WTC11 (cell line): ENCODE measurements around the gene MAU2. TPM values are rescaled to one million over a fixed set of nuclear protein-coding genes. Genes with fewer than 3 reads are reported as not detected.

Experiments used
- ATAC-seq: fragments of 200-7000 bp; cut with Tn5 transposase; 2 replicates; pipeline ENCODE4 v1.10.0; 2021; ENCODE audit warnings: mild to moderate bottlenecking, moderate library complexity
- CTCF ChIA-PET: fragments of 300-600 bp; sonication (Branson Sonifier 250); formaldehyde crosslinking; loops from one replicate; lab custom pipeline; 2021; ENCODE audit warnings: antibody characterized with exemption; lab: Charles Lee
- POLR2A ChIA-PET: fragments of 350-600 bp; sonication (Branson Sonifier 250); formaldehyde crosslinking; loops from one replicate; lab custom pipeline; 2021; ENCODE audit warnings: antibody characterized with exemption; lab: Charles Lee
- DNase-seq: peaks from one replicate; pipeline ENCODE4 v3.0.0; 2021; ENCODE audit warnings: low spot score
- H3K27ac Mint-ChIP-seq: 2 replicates; pipeline ENCODE4 v1.8.0; 2021; ENCODE audit warnings: mixed read lengths
- H3K27me3 Mint-ChIP-seq: 2 replicates; pipeline ENCODE4 v1.8.0; 2021; ENCODE audit warnings: low read depth, mild to moderate bottlenecking, moderate library complexity, mixed read lengths
- H3K36me3 Mint-ChIP-seq: 2 replicates; pipeline ENCODE4 v1.8.0; 2021; ENCODE audit warnings: mixed read lengths
- H3K4me1 Mint-ChIP-seq: 2 replicates; pipeline ENCODE4 v1.8.0; 2022; ENCODE audit warnings: mixed read lengths
- H3K4me3 Mint-ChIP-seq: 2 replicates; pipeline ENCODE4 v1.8.0; 2021; ENCODE audit warnings: mild to moderate bottlenecking, moderate library complexity, mixed read lengths
- H3K9me3 Mint-ChIP-seq: 2 replicates; pipeline ENCODE4 v1.8.0; 2021; ENCODE audit warnings: mixed read lengths
- CREM ChIP-seq: sonication (generic); formaldehyde crosslinking; IDR thresholded peaks from 2 replicates; pipeline ENCODE4 v1.8.1; 2022; ENCODE audit warnings: mild to moderate bottlenecking, missing genetic modification reagents, moderate library complexity
- FOXJ3 ChIP-seq: sonication (generic); formaldehyde crosslinking; IDR thresholded peaks from 2 replicates; pipeline ENCODE4 v1.9.0; 2021; ENCODE audit warnings: missing genetic modification reagents, mild to moderate bottlenecking, borderline replicate concordance
- IRF2 ChIP-seq: sonication (generic); formaldehyde crosslinking; IDR thresholded peaks from 2 replicates; pipeline ENCODE4 v1.8.0; 2022; ENCODE audit warnings: low read depth, missing genetic modification reagents, borderline replicate concordance
- JAZF1 ChIP-seq: fragments of 250-450 bp; sonication (Bioruptor Pico); IDR thresholded peaks from 2 replicates; pipeline ENCODE4 v1.9.0; 2021; ENCODE audit warnings: moderate library complexity, mild to moderate bottlenecking, inconsistent platforms
- NR3C1 ChIP-seq: sonication (generic); formaldehyde crosslinking; conservative IDR thresholded peaks from 2 replicates; pipeline ENCODE4 v1.8.1; 2023; ENCODE audit warnings: low read depth, mild to moderate bottlenecking, missing genetic modification reagents
- OVOL2 ChIP-seq: fragments of 250-450 bp; sonication (Bioruptor Pico); IDR thresholded peaks from 2 replicates; pipeline ENCODE4 v1.9.0; 2021; ENCODE audit warnings: mild to moderate bottlenecking, borderline replicate concordance
- PRRX2 ChIP-seq: fragments of 250-450 bp; sonication (Bioruptor Pico); IDR thresholded peaks from 2 replicates; pipeline ENCODE4 v1.8.0; 2021; ENCODE audit warnings: mild to moderate bottlenecking
- TEAD1 ChIP-seq: sonication (generic); formaldehyde crosslinking; IDR thresholded peaks from 2 replicates; pipeline ENCODE4 v1.8.0; 2022; ENCODE audit warnings: mild to moderate bottlenecking, missing genetic modification reagents
- TEAD4 ChIP-seq: sonication (generic); formaldehyde crosslinking; IDR thresholded peaks from 2 replicates; pipeline ENCODE4 v1.8.0; 2022; ENCODE audit warnings: mild to moderate bottlenecking, missing genetic modification reagents
- TP53 ChIP-seq: sonication (generic); formaldehyde crosslinking; IDR thresholded peaks from 2 replicates; pipeline ENCODE4 v1.8.1; 2023; ENCODE audit warnings: mild to moderate bottlenecking, missing genetic modification reagents
- ZNF121 ChIP-seq: sonication (generic); formaldehyde crosslinking; IDR thresholded peaks from 2 replicates; pipeline ENCODE4 v1.8.0; 2023; ENCODE audit warnings: missing genetic modification reagents
- ZNF232 ChIP-seq: sonication (generic); formaldehyde crosslinking; IDR thresholded peaks from 2 replicates; pipeline ENCODE4 v1.8.0; 2022; ENCODE audit warnings: mild to moderate bottlenecking, missing genetic modification reagents
- ZNF263 ChIP-seq: sonication (generic); formaldehyde crosslinking; IDR thresholded peaks from 2 replicates; pipeline ENCODE4 v1.8.1; 2022; ENCODE audit warnings: low read depth, mild to moderate bottlenecking, moderate library complexity, missing genetic modification reagents
- ZNF416 ChIP-seq: fragments of 250-450 bp; sonication (Bioruptor Pico); IDR thresholded peaks from 2 replicates; pipeline ENCODE4 v1.9.0; 2021; ENCODE audit warnings: mild to moderate bottlenecking, inconsistent platforms
- ZNF423 ChIP-seq: fragments of 250-450 bp; sonication (Bioruptor Pico); IDR thresholded peaks from 2 replicates; pipeline ENCODE4 v2.1.2; 2022; ENCODE audit warnings: mild to moderate bottlenecking, moderate library complexity
- total RNA-seq: library from RNA; stranded (reverse); gene quantifications from 3 replicates; pipeline ENCODE4 v1.2.3, GENCODE V29; 2021
- TF ChIP-seq, protein P1 (sequence below): sonication (generic); formaldehyde crosslinking; IDR thresholded peaks from 2 replicates; pipeline ENCODE4 v1.8.0; 2022; ENCODE audit warnings: mild to moderate bottlenecking, missing genetic modification reagents
- TF ChIP-seq, protein P2 (sequence below): fragments of 250-450 bp; sonication (Bioruptor Pico); IDR thresholded peaks from 2 replicates; pipeline ENCODE4 v1.8.0; 2021; ENCODE audit warnings: mild to moderate bottlenecking
- TF ChIP-seq, protein P3 (sequence below): sonication (generic); formaldehyde crosslinking; IDR thresholded peaks from 2 replicates; pipeline ENCODE4 v1.8.0; 2022; ENCODE audit warnings: missing genetic modification reagents
- TF ChIP-seq, protein P4 (sequence below): sonication (generic); formaldehyde crosslinking; IDR thresholded peaks from 2 replicates; pipeline ENCODE4 v1.8.1; 2023; ENCODE audit warnings: mild to moderate bottlenecking, missing genetic modification reagents, moderate library complexity
- TF ChIP-seq, protein P5 (sequence below): sonication (generic); formaldehyde crosslinking; IDR thresholded peaks from 2 replicates; pipeline ENCODE4 v1.8.0; 2023; ENCODE audit warnings: missing genetic modification reagents
- TF ChIP-seq, protein P6 (sequence below): fragments of 250-450 bp; sonication (Bioruptor Pico); IDR thresholded peaks from 2 replicates; pipeline ENCODE4 v1.9.0; 2021; ENCODE audit warnings: mild to moderate bottlenecking, borderline replicate concordance
- TF ChIP-seq, protein P7 (sequence below): fragments of 200-600 bp; IDR thresholded peaks from 2 replicates; pipeline ENCODE4 v1.8.0; 2022; ENCODE audit warnings: antibody characterized with exemption
- TF ChIP-seq, protein P8 (sequence below): fragments of 250-450 bp; sonication (Bioruptor Pico); IDR thresholded peaks from 2 replicates; pipeline ENCODE4 v1.9.0; 2021; ENCODE audit warnings: moderate library complexity, mild to moderate bottlenecking, inconsistent platforms, borderline replicate concordance

Gene MAU2
- total RNA-seq, 1 experiment from 2014 or later = 56.8 TPM

DNA sequence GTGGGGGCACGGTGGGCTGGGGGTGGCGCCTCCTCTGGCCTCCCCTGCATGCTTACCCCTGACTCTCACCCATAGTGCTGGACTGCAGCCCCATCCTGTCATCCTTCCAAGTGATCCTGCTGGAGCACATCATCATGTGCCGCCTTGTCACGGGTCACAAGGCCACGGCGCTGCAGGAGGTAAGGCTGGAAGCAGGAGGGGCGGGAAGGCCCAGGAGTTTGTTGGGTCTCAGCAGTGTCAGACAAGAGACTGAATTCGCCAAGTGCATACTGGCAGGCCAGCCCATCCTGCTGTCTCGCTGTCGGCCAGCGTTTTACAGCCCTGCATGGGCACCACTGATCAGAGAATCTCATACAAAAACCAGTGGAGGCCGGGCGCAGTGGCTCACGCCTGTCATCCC lies 23.1 kb downstream of the MAU2 start (continued):
- TF ChIP-seq ZNF263 (CRISPR knock-in tag) (no peak), TP53 (CRISPR knock-in tag) (no peak), ZNF416 (CRISPR knock-in tag) (no peak), NR3C1 (CRISPR knock-in tag) (no peak), ZNF232 (CRISPR knock-in tag) (no peak), PRRX2 (no peak)
- TF ChIP-seq, protein P1, sequence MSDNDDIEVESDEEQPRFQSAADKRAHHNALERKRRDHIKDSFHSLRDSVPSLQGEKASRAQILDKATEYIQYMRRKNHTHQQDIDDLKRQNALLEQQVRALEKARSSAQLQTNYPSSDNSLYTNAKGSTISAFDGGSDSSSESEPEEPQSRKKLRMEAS = no peak
- TF ChIP-seq, protein P2, sequence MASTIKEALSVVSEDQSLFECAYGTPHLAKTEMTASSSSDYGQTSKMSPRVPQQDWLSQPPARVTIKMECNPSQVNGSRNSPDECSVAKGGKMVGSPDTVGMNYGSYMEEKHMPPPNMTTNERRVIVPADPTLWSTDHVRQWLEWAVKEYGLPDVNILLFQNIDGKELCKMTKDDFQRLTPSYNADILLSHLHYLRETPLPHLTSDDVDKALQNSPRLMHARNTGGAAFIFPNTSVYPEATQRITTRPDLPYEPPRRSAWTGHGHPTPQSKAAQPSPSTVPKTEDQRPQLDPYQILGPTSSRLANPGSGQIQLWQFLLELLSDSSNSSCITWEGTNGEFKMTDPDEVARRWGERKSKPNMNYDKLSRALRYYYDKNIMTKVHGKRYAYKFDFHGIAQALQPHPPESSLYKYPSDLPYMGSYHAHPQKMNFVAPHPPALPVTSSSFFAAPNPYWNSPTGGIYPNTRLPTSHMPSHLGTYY (CRISPR knock-in tag) = no peak
- TF ChIP-seq, protein P3, sequence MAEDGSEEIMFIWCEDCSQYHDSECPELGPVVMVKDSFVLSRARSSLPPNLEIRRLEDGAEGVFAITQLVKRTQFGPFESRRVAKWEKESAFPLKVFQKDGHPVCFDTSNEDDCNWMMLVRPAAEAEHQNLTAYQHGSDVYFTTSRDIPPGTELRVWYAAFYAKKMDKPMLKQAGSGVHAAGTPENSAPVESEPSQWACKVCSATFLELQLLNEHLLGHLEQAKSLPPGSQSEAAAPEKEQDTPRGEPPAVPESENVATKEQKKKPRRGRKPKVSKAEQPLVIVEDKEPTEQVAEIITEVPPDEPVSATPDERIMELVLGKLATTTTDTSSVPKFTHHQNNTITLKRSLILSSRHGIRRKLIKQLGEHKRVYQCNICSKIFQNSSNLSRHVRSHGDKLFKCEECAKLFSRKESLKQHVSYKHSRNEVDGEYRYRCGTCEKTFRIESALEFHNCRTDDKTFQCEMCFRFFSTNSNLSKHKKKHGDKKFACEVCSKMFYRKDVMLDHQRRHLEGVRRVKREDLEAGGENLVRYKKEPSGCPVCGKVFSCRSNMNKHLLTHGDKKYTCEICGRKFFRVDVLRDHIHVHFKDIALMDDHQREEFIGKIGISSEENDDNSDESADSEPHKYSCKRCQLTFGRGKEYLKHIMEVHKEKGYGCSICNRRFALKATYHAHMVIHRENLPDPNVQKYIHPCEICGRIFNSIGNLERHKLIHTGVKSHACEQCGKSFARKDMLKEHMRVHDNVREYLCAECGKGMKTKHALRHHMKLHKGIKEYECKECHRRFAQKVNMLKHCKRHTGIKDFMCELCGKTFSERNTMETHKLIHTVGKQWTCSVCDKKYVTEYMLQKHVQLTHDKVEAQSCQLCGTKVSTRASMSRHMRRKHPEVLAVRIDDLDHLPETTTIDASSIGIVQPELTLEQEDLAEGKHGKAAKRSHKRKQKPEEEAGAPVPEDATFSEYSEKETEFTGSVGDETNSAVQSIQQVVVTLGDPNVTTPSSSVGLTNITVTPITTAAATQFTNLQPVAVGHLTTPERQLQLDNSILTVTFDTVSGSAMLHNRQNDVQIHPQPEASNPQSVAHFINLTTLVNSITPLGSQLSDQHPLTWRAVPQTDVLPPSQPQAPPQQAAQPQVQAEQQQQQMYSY (CRISPR knock-in tag) = no peak
- TF ChIP-seq, protein P4, sequence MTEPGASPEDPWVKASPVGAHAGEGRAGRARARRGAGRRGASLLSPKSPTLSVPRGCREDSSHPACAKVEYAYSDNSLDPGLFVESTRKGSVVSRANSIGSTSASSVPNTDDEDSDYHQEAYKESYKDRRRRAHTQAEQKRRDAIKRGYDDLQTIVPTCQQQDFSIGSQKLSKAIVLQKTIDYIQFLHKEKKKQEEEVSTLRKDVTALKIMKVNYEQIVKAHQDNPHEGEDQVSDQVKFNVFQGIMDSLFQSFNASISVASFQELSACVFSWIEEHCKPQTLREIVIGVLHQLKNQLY (CRISPR knock-in tag) = no peak
- TF ChIP-seq, all 79 proteins: peak for 0

DNA sequence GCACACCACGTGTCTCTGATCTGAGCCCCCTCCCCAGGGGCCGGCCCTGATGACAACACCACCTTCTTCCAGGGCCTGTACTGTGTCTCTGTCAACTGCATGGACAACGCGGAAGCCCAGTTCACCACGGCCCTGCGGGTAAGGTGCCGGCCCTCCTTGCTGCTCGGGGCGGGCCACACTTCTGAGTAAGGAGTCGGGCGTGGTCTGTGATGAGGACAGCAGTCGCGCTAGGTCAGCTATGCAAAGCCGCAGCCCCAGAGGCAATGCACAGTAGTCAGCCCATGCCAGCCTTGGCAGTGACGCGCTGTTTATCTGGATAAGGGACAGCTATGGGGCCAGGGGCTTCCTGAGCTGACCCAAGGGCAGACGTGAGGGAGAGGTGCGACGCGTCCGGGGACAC lies 24.6 kb downstream of the MAU2 start:
- Mint-ChIP-seq H3K36me3 (peaks cover 49% of the 10 kb centered on the region), H3K4me3 (no peak overlapping the region), H3K27me3 (no peaks in the 10 kb centered on the region), H3K4me1 (no peaks in the 10 kb centered on the region), H3K27ac (no peak overlapping the region), H3K9me3 (no peaks in the 10 kb centered on the region)
- CTCF ChIA-PET = no interaction called here
- no peak for DNase-seq
- POLR2A ChIA-PET = no interaction called here
- no peak for ATAC-seq
- TF ChIP-seq, protein P1 = no peak
- TF ChIP-seq FOXJ3 (CRISPR knock-in tag) (no peak), CREM (CRISPR knock-in tag) (no peak), TEAD1 (CRISPR knock-in tag) (no peak), TEAD4 (no peak), ZNF423 (CRISPR knock-in tag) (no peak), OVOL2 (CRISPR knock-in tag) (no peak), ZNF121 (no peak), IRF2 (no peak), JAZF1 (no peak)
- TF ChIP-seq, protein P4 (CRISPR knock-in tag) = no peak
- TF ChIP-seq, protein P5, sequence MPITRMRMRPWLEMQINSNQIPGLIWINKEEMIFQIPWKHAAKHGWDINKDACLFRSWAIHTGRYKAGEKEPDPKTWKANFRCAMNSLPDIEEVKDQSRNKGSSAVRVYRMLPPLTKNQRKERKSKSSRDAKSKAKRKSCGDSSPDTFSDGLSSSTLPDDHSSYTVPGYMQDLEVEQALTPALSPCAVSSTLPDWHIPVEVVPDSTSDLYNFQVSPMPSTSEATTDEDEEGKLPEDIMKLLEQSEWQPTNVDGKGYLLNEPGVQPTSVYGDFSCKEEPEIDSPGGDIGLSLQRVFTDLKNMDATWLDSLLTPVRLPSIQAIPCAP = no peak
- TF ChIP-seq, protein P6, sequence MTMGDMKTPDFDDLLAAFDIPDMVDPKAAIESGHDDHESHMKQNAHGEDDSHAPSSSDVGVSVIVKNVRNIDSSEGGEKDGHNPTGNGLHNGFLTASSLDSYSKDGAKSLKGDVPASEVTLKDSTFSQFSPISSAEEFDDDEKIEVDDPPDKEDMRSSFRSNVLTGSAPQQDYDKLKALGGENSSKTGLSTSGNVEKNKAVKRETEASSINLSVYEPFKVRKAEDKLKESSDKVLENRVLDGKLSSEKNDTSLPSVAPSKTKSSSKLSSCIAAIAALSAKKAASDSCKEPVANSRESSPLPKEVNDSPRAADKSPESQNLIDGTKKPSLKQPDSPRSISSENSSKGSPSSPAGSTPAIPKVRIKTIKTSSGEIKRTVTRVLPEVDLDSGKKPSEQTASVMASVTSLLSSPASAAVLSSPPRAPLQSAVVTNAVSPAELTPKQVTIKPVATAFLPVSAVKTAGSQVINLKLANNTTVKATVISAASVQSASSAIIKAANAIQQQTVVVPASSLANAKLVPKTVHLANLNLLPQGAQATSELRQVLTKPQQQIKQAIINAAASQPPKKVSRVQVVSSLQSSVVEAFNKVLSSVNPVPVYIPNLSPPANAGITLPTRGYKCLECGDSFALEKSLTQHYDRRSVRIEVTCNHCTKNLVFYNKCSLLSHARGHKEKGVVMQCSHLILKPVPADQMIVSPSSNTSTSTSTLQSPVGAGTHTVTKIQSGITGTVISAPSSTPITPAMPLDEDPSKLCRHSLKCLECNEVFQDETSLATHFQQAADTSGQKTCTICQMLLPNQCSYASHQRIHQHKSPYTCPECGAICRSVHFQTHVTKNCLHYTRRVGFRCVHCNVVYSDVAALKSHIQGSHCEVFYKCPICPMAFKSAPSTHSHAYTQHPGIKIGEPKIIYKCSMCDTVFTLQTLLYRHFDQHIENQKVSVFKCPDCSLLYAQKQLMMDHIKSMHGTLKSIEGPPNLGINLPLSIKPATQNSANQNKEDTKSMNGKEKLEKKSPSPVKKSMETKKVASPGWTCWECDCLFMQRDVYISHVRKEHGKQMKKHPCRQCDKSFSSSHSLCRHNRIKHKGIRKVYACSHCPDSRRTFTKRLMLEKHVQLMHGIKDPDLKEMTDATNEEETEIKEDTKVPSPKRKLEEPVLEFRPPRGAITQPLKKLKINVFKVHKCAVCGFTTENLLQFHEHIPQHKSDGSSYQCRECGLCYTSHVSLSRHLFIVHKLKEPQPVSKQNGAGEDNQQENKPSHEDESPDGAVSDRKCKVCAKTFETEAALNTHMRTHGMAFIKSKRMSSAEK (CRISPR knock-in tag) = no peak
- TF ChIP-seq, protein P7, sequence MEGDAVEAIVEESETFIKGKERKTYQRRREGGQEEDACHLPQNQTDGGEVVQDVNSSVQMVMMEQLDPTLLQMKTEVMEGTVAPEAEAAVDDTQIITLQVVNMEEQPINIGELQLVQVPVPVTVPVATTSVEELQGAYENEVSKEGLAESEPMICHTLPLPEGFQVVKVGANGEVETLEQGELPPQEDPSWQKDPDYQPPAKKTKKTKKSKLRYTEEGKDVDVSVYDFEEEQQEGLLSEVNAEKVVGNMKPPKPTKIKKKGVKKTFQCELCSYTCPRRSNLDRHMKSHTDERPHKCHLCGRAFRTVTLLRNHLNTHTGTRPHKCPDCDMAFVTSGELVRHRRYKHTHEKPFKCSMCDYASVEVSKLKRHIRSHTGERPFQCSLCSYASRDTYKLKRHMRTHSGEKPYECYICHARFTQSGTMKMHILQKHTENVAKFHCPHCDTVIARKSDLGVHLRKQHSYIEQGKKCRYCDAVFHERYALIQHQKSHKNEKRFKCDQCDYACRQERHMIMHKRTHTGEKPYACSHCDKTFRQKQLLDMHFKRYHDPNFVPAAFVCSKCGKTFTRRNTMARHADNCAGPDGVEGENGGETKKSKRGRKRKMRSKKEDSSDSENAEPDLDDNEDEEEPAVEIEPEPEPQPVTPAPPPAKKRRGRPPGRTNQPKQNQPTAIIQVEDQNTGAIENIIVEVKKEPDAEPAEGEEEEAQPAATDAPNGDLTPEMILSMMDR = no peak
- TF ChIP-seq, protein P8, sequence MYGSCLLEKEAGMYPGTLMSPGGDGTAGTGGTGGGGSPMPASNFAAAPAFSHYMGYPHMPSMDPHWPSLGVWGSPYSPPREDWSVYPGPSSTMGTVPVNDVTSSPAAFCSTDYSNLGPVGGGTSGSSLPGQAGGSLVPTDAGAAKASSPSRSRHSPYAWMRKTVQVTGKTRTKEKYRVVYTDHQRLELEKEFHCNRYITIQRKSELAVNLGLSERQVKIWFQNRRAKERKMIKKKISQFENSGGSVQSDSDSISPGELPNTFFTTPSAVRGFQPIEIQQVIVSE (CRISPR knock-in tag) = no peak
